Breast epithelium (tissue), 3 donors: ENCODE data around the gene ZNF831.

ENCODE experiments used
- POLR2A ChIP-seq: fragments of 450-650 bp; IDR thresholded peaks from one replicate; pipeline ENCODE4 v1.6.1; 2016; ENCODE audit warnings: antibody characterized with exemption, mild to moderate bottlenecking, moderate library complexity
- POLR2AphosphoS5 ChIP-seq, 3 donors: sonication (generic); formaldehyde crosslinking; IDR thresholded peaks; one replicate each; pipeline ENCODE4 v1.6.1; 2017; ENCODE audit warnings: antibody characterized with exemption in 3 of 3
- TF ChIP-seq, protein P1 (sequence below), 3 donors: fragments of 450-650 bp; IDR thresholded peaks; one replicate each; pipeline ENCODE4 v1.5.1; 2016 to 2017; ENCODE audit warnings: antibody characterized with exemption in 3 of 3, mild to moderate bottlenecking in 3 of 3, moderate library complexity in 3 of 3

DNA sequence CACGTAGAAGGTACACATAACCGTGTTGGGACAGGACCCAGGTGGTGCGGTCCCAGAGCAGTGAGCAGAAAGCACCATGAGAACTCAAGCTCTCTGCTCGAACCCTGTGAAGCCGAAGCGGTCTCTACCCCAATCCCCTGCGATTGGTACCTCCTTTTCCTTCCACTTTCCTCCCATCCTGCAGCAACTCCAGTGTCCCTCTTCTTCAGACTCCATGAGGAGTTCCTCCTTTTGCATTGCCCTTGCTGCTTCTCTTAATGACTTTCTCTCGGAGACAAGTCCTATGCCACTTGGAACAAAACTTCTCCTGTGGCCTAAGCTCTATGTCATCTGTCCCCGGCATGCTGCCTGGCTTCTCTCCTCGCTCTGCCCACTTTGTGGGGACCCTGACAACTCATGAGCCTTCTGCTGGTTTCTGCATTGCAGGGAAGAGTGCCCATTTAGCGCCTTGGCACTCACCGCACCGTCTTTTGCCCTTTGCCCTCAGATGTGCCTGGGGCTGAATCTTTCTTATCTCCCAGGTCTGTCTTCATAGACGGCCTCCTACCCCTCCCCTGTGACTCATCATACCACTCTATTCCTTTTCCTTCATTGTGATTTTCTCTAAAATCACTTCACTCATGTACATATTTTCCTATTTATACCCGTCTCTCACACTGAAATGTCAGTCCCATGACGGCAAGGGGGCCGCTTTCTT, 9.2 kb upstream of the ZNF831 start:
- TF ChIP-seq, protein P1, sequence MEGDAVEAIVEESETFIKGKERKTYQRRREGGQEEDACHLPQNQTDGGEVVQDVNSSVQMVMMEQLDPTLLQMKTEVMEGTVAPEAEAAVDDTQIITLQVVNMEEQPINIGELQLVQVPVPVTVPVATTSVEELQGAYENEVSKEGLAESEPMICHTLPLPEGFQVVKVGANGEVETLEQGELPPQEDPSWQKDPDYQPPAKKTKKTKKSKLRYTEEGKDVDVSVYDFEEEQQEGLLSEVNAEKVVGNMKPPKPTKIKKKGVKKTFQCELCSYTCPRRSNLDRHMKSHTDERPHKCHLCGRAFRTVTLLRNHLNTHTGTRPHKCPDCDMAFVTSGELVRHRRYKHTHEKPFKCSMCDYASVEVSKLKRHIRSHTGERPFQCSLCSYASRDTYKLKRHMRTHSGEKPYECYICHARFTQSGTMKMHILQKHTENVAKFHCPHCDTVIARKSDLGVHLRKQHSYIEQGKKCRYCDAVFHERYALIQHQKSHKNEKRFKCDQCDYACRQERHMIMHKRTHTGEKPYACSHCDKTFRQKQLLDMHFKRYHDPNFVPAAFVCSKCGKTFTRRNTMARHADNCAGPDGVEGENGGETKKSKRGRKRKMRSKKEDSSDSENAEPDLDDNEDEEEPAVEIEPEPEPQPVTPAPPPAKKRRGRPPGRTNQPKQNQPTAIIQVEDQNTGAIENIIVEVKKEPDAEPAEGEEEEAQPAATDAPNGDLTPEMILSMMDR (IDR thresholded peaks at IDR 0.05): no peak
- TF ChIP-seq POLR2A (no peak), POLR2AphosphoS5 (IDR thresholded peaks at IDR 0.05) (no peak)
